HepG2 (cell line): ENCODE measurements around the gene KRT1. TPM values are rescaled to one million over a fixed set of nuclear protein-coding genes. Genes with fewer than 3 reads are reported as not detected.

Experiments used
- ATAC-seq: fragments of 200-7000 bp; cut with Tn5 transposase; 3 replicates; pipeline ENCODE4 v1.9.1; 2020; ENCODE audit warnings: mild to moderate bottlenecking, moderate library complexity
- BruUV-seq: library from RNA; stranded (reverse); fragments of 400-500 nt; replicated peaks from 2 replicates; lab custom pipeline; 2021; lab: Mats Ljungman, UMichigan
- CTCF ChIA-PET: fragments of 300-600 bp; formaldehyde crosslinking; extraction: SDS; loops from one replicate; lab custom pipeline; 2021; ENCODE audit warnings: low total read pairs, inconsistent platforms, low intra/inter-chr PET ratio; lab: Yijun Ruan, JAX
- POLR2A ChIA-PET: fragments of 350-600 bp; sonication (Branson Sonifier 250); formaldehyde crosslinking; loops from one replicate; lab custom pipeline; 2020; ENCODE audit warnings: antibody characterized with exemption, inconsistent platforms; lab: Yijun Ruan, JAX
- DNase-seq: peaks from one replicate; pipeline ENCODE4 v3.0.0-alpha.2; 2015; ENCODE audit warnings: low spot score
- FAIRE-seq: peaks from 3 replicates; lab custom pipeline; 2011; peaks lifted over from hg19 to GRCh38; lab: Jason Lieb, UNC
- H2AFZ ChIP-seq: one replicate; pipeline ENCODE4 v1.6.1; 2011; ENCODE audit warnings: low read length, inconsistent platforms
- H3K27ac ChIP-seq: fragments of 300-600 bp; 3 replicates; pipeline ENCODE4 v1.8.0; 2011; ENCODE audit warnings: mixed run types, mild to moderate bottlenecking, mixed read lengths, low read length, inconsistent platforms; ENCODE audit not compliant: insufficient read depth; ENCODE audit errors: extremely low read length
- H3K27me3 ChIP-seq, 2 experiments: fragments of 200-600 bp in 1 of 2; 2 replicates in 1 of 2; 3 replicates in 1 of 2; pipeline versions ENCODE4 v1.6.0 to v1.8.0; 2011; ENCODE audit warnings: low read length in 2 of 2, mild to moderate bottlenecking in 2 of 2, moderate library complexity in 2 of 2, inconsistent platforms in 1 of 2; ENCODE audit not compliant: insufficient read depth in 2 of 2, control insufficient read depth in 1 of 2
- H3K36me3 ChIP-seq, 2 experiments: fragments of 200-600 bp in 1 of 2; replicated peaks in 1 of 2; 2 replicates in 1 of 2; 3 replicates in 1 of 2; pipeline versions ENCODE4 v1.5.1 to v1.8.0; 2011; ENCODE audit warnings: low read length in 2 of 2, inconsistent platforms in 1 of 2; ENCODE audit not compliant: insufficient read depth in 2 of 2, control insufficient read depth in 1 of 2
- H3K4me1 ChIP-seq: 2 replicates; pipeline ENCODE4 v1.5.1; 2012; ENCODE audit warnings: low read length, inconsistent platforms; ENCODE audit not compliant: insufficient read depth
- H3K4me2 ChIP-seq: 2 replicates; pipeline ENCODE4 v1.6.0; 2011; ENCODE audit warnings: low read depth, low read length, inconsistent platforms
- H3K4me3 ChIP-seq, 3 experiments: fragments of 200-600 bp in 1 of 3; sonication (generic), shearing (Covaris generic) in 1 of 3; replicated peaks in 1 of 3; 2 replicates each; pipeline ENCODE4 v1.5.1; 2011 to 2016; ENCODE audit warnings: low read length in 3 of 3, inconsistent platforms in 2 of 3, low read depth in 2 of 3, mild to moderate bottlenecking in 2 of 3, control low read depth in 1 of 3, mixed read lengths in 1 of 3; ENCODE audit not compliant: insufficient read depth in 1 of 3
- H3K79me2 ChIP-seq: one replicate; pipeline ENCODE4 v1.6.1; 2011; ENCODE audit warnings: low read length, inconsistent platforms; ENCODE audit not compliant: insufficient read depth
- H3K9ac ChIP-seq: 2 replicates; pipeline ENCODE4 v1.6.0; 2011; ENCODE audit warnings: mild to moderate bottlenecking, low read depth, low read length, inconsistent platforms; ENCODE audit not compliant: insufficient read depth
- H3K9me3 ChIP-seq: 2 replicates; pipeline ENCODE4 v1.5.1; 2012; ENCODE audit warnings: mild to moderate bottlenecking, low read length
- H4K20me1 ChIP-seq: 2 replicates; pipeline ENCODE4 v1.6.0; 2011; ENCODE audit warnings: inconsistent platforms, mild to moderate bottlenecking, low read length, moderate library complexity; ENCODE audit not compliant: insufficient read depth
- HOMEZ ChIP-seq: IDR thresholded peaks from 2 replicates; pipeline ENCODE4 v1.6.1; 2016; ENCODE audit warnings: low read depth
- IKZF5 ChIP-seq: IDR thresholded peaks from 2 replicates; pipeline ENCODE4 v1.6.1; 2018; ENCODE audit warnings: missing genetic modification reagents, mild to moderate bottlenecking, missing compliant biosample characterization
- JUN ChIP-seq: sonication (generic); formaldehyde crosslinking; IDR thresholded peaks from 2 replicates; pipeline ENCODE4 v1.4.0; 2020; ENCODE audit warnings: mild to moderate bottlenecking, missing genetic modification reagents
- MXD1 ChIP-seq: sonication (generic); formaldehyde crosslinking; IDR thresholded peaks from 2 replicates; pipeline ENCODE4 v1.4.0; 2020; ENCODE audit warnings: mild to moderate bottlenecking, missing genetic modification reagents
- SMAD3 ChIP-seq: sonication (generic); formaldehyde crosslinking; IDR thresholded peaks from 2 replicates; pipeline ENCODE4 v1.4.0; 2020; ENCODE audit warnings: missing genetic modification reagents
- ZNF326 ChIP-seq: sonication (generic); formaldehyde crosslinking; IDR thresholded peaks from 2 replicates; pipeline ENCODE4 v1.4.0; 2020; ENCODE audit warnings: missing genetic modification reagents, borderline replicate concordance
- ZSCAN25 ChIP-seq: sonication (generic); formaldehyde crosslinking; IDR thresholded peaks from 2 replicates; pipeline ENCODE4 v1.8.0; 2022; ENCODE audit warnings: mild to moderate bottlenecking, missing genetic modification reagents
- WGBS: methylation state at CpG from one replicate; pipeline ENCODE4 v1.1.6; 2017; ENCODE audit warnings: low lambda C conversion rate; 5-methylcytosine and 5-hydroxymethylcytosine counted together
- in situ Hi-C: cut with HindIII; loops from 2 replicates; pipeline ENCODE4 v1.10.0; 2017; ENCODE audit warnings: low pct_unique_long_range_greater_than_20kb; ENCODE audit not compliant: extremely low pct_ligation_motif_present
- intact Hi-C: fragments of 100-400 bp; cut with micrococcal nuclease; formaldehyde crosslinking; loops from one replicate; pipeline ENCODE4 v1.10.0; 2022; ENCODE audit not compliant: unreplicated experiment
- polyA plus RNA-seq, 8 experiments: library from polyadenylated mRNA; depleted of rRNA in 3 of 8; stranded (reverse) in 7 of 8; unstranded in 1 of 8; fragments of >200 nt; fragmentation: Illumina TruSeq in 4 of 8; extraction: Trizol in 4 of 8; gene quantifications; 2 replicates each; pipeline versions ENCODE4 v1.2.1 to v1.2.3, GENCODE V29; 2011 to 2016; ENCODE audit warnings: low read depth in 4 of 8, missing spikeins in 1 of 8, mixed read lengths in 1 of 8; ENCODE audit not compliant: insufficient read depth in 1 of 8
- total RNA-seq, 5 experiments: library from RNA; depleted of rRNA; stranded (reverse); fragments of >200 nt; fragmentation: Illumina TruSeq; extraction: Trizol; gene quantifications; 2 replicates each; pipeline ENCODE4 v1.2.3, GENCODE V29; 2016; ENCODE audit warnings: low read depth in 1 of 5

The KRT1 gene
- total and polyA plus RNA-seq, 2 of the 13 experiments (the other 11 are each of a cell fraction or from before 2014, with no cell fraction given) = not detected

GRCh38 chr12:52682938-52683574 is 2.8 kb upstream of the KRT1 start:
- 1% methylated on average over 4 of the region's 4 CpGs for WGBS
- in situ Hi-C loops = loop anchor here (25.0 kb wide), 1 partner anchor 304 kb away; no protein-coding TSS in a partner anchor

More at GRCh38 chr12:52682938-52683574, 2.8 kb upstream of the KRT1 start:
- Histone ChIP-seq H3K4me3 (no peak overlapping the region), H3K9me3 (no peaks in the 10 kb centered on the region), H3K9ac (no peak overlapping the region), H4K20me1 (no peaks in the 10 kb centered on the region), H3K79me2 (no peaks in the 10 kb centered on the region), H3K4me1 (no peaks in the 10 kb centered on the region), H3K36me3 (no peaks in the 10 kb centered on the region), H2AFZ (no peak overlapping the region), H3K4me2 (no peak overlapping the region), H3K27me3 (peaks cover 4 to 40% of the 10 kb centered on the region in 2 experiments; a peak in 3 of 5 replicates), H3K27ac (no peak overlapping the region)
- TF ChIP-seq IKZF5 (CRISPR knock-in tag) (no peak), HOMEZ (CRISPR knock-in tag) (no peak), SMAD3 (no peak), ZNF326 (no peak), ZSCAN25 (CRISPR knock-in tag) (no peak), JUN (CRISPR knock-in tag) (no peak), MXD1 (CRISPR knock-in tag) (no peak)
- POLR2A ChIA-PET = no interaction called here
- BruUV-seq = no TSS peak
- DNase-seq (no peak), ATAC-seq (no peak), FAIRE-seq (no peak)
- CTCF ChIA-PET = no interaction called here
- intact Hi-C loops = no loop called here
